Measurements from ENCODE around the gene PCSK2. TPM values are rescaled to one million over a fixed set of nuclear protein-coding genes. Genes with fewer than 3 reads are reported as not detected.

The PCSK2 gene
- total and polyA plus RNA-seq, 4 donors: 0.51 to 9.8 (median 1.5) TPM

- ATAC-seq (ENCODE audit: insufficient read depth, low FRiP score): no peak
- 90 to 92% methylated on average over 24 of the region's 24 CpGs for WGBS, 2 donors
These were observed 241.4 kb downstream of the PCSK2 start for GRCh38 chr20:17468073-17468840.

DNA sequence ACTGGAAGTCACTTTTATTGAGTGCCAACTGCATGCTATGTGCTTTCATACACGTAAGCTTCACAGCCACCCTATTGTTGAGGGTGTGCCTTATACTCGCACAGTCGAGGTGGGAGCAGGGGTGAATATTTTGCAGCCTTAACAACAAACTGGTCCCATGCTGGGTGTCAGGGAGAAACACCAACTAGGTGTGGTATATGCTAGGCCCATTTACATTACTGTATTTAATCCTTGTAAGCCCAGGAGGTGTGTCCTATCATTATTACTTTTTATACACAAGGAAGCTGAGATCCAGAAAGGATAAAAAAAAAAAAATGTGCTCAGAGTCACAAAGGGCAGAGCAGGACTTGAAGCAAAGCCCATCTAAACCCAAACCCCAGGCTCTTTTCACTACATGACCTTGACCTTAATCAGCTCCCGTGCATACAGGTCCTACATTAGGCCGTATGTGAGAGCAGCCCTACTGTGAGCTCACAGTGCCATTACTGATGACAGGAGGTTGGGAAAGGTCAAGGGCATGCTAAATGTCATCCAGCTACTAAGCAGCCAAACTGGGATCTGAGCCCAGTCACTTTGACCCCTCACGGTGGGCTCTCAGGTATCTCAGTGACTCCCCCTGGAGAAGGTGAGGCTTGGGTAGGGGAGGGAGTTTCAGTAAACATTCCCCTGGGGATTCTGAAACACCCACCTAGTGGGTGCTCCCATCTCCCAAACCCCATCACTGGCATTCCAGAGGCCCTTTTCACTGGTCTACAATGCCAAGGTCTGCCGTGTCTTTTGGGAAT lies 242.6 kb downstream of the PCSK2 start:
- no peaks in the 10 kb centered on the region for H3K27me3 ChIP-seq (ENCODE audit: control insufficient read depth in 3 of 3, insufficient read depth in 3 of 3, low read length in 2 of 3)
- DNase-seq: no peak
- no peak for ATAC-seq (ENCODE audit: insufficient read depth, low FRiP score)
- WGBS, 2 donors: 89 to 90% methylated on average over 7 of the region's 7 CpGs
- H3K9ac ChIP-seq (ENCODE audit: insufficient read depth in 1 of 2, low read length in 2 of 2): no peak overlapping the region
- H3K27ac ChIP-seq (ENCODE audit: low read depth in 1 of 2, low read length in 1 of 2): no peak overlapping the region
- no peaks in the 10 kb centered on the region for H3K9me3 ChIP-seq (ENCODE audit: control insufficient read depth in 4 of 4, insufficient read depth in 3 of 4, low read length in 3 of 4)
- H3K4me3 ChIP-seq: no peak overlapping the region
- no peaks in the 10 kb centered on the region for H3K4me1 ChIP-seq (ENCODE audit: control insufficient read depth in 5 of 5, insufficient read depth in 5 of 5, low read length in 5 of 5)
- TF ChIP-seq CTCF (IDR thresholded peaks at IDR 0.05; ENCODE audit: control extremely low read depth, extremely low read depth): no peak
- H3K36me3 ChIP-seq (ENCODE audit: control insufficient read depth in 4 of 4, insufficient read depth in 4 of 4, low read length in 4 of 4): no peaks in the 10 kb centered on the region

More at GRCh38 chr20:17468073-17468840, 241.4 kb downstream of the PCSK2 start:
- no peaks in the 10 kb centered on the region for H3K27me3 ChIP-seq (ENCODE audit: control insufficient read depth in 3 of 3, insufficient read depth in 3 of 3, low read length in 2 of 3)
- no peaks in the 10 kb centered on the region for H3K36me3 ChIP-seq (ENCODE audit: control insufficient read depth in 4 of 4, insufficient read depth in 4 of 4, low read length in 4 of 4)
- no peak for TF ChIP-seq CTCF (IDR thresholded peaks at IDR 0.05; ENCODE audit: control extremely low read depth, extremely low read depth)
- H3K27ac ChIP-seq (ENCODE audit: low read depth in 1 of 2, low read length in 1 of 2): no peak overlapping the region
- H3K9me3 ChIP-seq (ENCODE audit: control insufficient read depth in 4 of 4, insufficient read depth in 3 of 4, low read length in 3 of 4): no peaks in the 10 kb centered on the region
- DNase-seq: no peak
- H3K4me3 ChIP-seq: no peak overlapping the region
- H3K9ac ChIP-seq (ENCODE audit: insufficient read depth in 1 of 2, low read length in 2 of 2): no peak overlapping the region
- no peaks in the 10 kb centered on the region for H3K4me1 ChIP-seq (ENCODE audit: control insufficient read depth in 5 of 5, insufficient read depth in 5 of 5, low read length in 5 of 5)

DNA sequence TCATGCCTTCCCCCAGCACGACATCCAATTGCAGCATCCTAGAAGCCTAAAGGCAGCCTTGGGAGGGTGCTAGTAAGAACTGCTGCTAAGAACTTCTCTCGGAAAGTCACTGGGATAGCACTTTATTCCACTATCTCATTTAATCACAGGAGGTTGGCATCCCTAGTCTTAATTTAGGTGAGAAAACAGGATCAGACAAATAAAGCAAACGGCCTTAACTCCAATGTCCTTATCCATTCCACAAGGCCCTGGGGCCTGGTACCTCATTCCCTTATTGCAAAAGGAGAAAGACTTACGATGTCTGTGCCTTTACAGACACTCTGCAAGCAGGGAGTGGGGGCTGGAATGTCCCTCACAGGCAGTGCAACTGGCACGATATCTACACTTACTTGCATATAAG lies 243.7 kb downstream of the PCSK2 start:
- no peaks in the 10 kb centered on the region for H3K4me1 ChIP-seq (ENCODE audit: control insufficient read depth in 5 of 5, insufficient read depth in 5 of 5, low read length in 5 of 5)
- 90% methylated on average over 5 of the region's 5 CpGs for WGBS, 2 donors
- H3K36me3 ChIP-seq (ENCODE audit: control insufficient read depth in 4 of 4, insufficient read depth in 4 of 4, low read length in 4 of 4): no peaks in the 10 kb centered on the region
- H3K27ac ChIP-seq (ENCODE audit: low read depth in 1 of 2, low read length in 1 of 2): no peak overlapping the region
- DNase-seq (no peak), ATAC-seq (ENCODE audit: insufficient read depth, low FRiP score) (no peak)
- no peak for TF ChIP-seq CTCF (IDR thresholded peaks at IDR 0.05; ENCODE audit: control extremely low read depth, extremely low read depth)
- H3K9ac ChIP-seq (ENCODE audit: insufficient read depth in 1 of 2, low read length in 2 of 2): no peak overlapping the region
- H3K27me3 ChIP-seq (ENCODE audit: control insufficient read depth in 3 of 3, insufficient read depth in 3 of 3, low read length in 2 of 3): no peaks in the 10 kb centered on the region
- no peak overlapping the region for H3K4me3 ChIP-seq
- H3K9me3 ChIP-seq (ENCODE audit: control insufficient read depth in 4 of 4, insufficient read depth in 3 of 4, low read length in 3 of 4): no peaks in the 10 kb centered on the region

All from lung (tissue), 12 donors.